ENCODE results near the gene CPLX3.

The CPLX3 gene

DNA sequence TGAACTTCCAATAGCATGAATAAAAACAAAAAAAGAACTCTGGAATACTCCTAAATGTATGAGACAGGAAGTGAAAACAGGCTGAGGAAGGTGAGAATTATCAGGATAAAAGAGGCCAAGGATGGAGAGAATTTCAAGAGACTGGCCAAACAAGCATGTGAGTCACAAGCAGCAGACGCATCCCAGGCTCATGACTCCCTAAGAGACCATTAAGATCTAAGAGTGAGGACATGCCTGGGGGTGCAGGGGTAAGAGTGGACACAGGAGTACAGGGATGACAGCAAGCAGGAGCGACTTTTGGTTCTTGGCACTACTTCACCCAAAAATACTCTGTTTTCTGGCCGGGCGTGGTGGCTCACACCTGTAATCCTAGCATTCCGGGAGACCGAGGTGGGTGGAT is 39.7 kb downstream of the CPLX3 start:
- no peak for DNase-seq (ENCODE audit: low read depth)
- no peak overlapping the region for H3K4me3 ChIP-seq (ENCODE audit: low read depth, low read length)
- in situ Hi-C loops (cut with HindIII; ENCODE audit: low sequenced_read_pairs): no loop called here

DNA sequence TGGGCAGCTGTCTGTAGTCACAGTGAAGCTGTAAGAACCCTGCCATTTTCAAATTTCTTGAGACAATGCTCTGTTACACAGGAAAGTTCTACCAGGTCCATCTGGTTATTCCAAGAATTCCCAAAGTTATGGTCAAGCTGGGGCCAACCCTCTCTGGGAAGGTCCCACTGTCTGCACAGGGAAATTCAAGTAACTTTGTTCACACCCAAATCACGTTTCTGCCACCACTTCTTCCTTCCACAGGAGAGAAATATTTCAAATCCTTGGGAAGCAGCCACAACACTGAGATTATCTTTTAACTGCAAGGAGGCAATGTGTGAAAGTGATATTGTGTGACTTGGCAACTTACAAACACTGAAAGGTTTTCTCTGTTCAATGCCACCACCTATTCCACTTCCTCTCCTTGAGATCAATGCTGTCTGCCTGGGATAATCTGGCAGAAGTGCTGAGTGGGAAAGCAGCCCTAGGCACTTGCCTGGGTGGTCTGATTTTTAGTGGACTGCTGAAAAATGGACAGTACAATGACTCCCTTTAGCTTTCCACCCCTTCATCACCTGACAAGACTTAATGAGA is 41.1 kb downstream of the CPLX3 start:
- in situ Hi-C loops (cut with HindIII; ENCODE audit: low sequenced_read_pairs): no loop called here
- TF ChIP-seq, protein P1, sequence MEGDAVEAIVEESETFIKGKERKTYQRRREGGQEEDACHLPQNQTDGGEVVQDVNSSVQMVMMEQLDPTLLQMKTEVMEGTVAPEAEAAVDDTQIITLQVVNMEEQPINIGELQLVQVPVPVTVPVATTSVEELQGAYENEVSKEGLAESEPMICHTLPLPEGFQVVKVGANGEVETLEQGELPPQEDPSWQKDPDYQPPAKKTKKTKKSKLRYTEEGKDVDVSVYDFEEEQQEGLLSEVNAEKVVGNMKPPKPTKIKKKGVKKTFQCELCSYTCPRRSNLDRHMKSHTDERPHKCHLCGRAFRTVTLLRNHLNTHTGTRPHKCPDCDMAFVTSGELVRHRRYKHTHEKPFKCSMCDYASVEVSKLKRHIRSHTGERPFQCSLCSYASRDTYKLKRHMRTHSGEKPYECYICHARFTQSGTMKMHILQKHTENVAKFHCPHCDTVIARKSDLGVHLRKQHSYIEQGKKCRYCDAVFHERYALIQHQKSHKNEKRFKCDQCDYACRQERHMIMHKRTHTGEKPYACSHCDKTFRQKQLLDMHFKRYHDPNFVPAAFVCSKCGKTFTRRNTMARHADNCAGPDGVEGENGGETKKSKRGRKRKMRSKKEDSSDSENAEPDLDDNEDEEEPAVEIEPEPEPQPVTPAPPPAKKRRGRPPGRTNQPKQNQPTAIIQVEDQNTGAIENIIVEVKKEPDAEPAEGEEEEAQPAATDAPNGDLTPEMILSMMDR (IDR thresholded peaks at IDR 0.05; ENCODE audit: low read depth, low read length, missing control alignments): no peak
- no peak overlapping the region for H3K4me3 ChIP-seq (ENCODE audit: low read depth, low read length)
- DNase-seq (ENCODE audit: low read depth): no peak

More for the DNA sequence above, 39.7 kb downstream of the CPLX3 start:
- TF ChIP-seq, protein P1 (IDR thresholded peaks at IDR 0.05; ENCODE audit: low read depth, low read length, missing control alignments): no peak

DNA sequence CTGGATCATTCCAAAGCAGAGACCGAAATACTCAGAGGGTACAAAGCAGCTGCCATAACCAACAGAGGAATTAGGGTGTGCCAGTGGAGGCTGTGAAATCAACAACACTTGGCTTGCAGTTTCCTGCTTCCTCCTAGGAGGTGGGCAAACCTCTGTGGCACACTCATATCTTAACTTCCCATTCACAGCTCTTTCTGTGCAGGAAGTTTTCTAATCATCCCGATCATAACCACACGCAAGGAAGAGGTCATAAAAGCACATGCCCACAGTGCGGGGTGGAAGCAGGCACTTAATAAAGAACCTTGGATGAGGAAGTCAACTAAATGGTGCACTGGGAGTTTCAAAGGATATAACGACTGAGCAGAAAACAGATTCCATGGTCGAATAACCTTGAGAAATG is 41.6 kb downstream of the CPLX3 start:
- H3K4me3 ChIP-seq (ENCODE audit: low read depth, low read length): no peak overlapping the region
- no peak for DNase-seq (ENCODE audit: low read depth)
- in situ Hi-C loops (cut with HindIII; ENCODE audit: low sequenced_read_pairs): no loop called here
- TF ChIP-seq, protein P1 (IDR thresholded peaks at IDR 0.05; ENCODE audit: low read depth, low read length, missing control alignments): no peak

DNA sequence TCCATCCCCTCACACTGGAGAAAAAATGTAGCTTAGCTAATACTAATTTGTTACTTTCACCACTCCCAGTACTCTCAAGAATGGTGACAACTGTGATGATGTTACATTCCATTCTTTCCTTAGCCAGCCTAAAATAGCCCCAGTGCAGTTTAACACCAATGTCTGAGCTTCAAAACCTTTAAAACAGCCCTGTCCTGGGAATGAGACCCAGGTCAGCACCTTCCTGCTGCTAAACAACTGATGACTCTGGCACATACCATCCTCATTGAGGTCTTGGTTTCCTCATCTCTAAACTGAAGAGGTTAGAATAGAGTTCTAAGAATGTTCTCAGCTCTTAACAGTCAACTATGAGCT is 42.9 kb downstream of the CPLX3 start:
- TF ChIP-seq, protein P1 (IDR thresholded peaks at IDR 0.05; ENCODE audit: low read depth, low read length, missing control alignments): no peak
- no peak overlapping the region for H3K4me3 ChIP-seq (ENCODE audit: low read depth, low read length)
- no peak for DNase-seq (ENCODE audit: low read depth)
- in situ Hi-C loops (cut with HindIII; ENCODE audit: low sequenced_read_pairs): no loop called here

DNA sequence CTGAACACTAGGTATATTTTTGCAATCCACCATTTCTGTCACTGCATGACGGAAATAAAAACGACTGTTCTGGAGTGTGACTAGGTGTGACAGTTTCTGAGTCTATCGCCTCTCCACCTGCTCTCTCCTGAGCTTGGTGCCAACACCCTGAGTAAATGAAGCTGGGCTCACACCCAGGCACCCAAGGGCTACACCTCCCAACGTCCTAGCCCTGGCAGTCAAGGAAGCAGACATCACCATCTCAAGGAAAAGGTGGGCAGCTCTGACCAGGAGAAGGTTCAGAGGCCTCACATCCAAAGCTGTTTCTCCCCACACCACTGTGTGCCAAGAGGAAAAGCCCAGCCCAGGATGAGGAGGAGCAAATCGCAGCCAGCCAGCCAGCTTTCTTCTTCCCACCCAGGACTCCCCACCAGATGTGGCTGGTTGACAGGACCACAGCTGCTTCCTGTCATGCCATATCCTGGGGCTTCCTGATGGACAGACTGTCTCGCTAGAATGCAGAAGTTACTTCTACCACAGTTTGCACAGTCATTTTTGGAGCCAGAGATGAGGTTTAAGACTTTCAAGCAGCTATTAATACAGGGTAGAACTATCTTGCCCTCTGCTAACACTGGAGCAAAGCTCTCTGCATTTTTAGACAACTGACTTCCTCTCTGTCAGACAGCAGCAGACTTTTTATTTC is 43.4 kb downstream of the CPLX3 start:
- in situ Hi-C loops (cut with HindIII; ENCODE audit: low sequenced_read_pairs): no loop called here
- no peak overlapping the region for H3K4me3 ChIP-seq (ENCODE audit: low read depth, low read length)
- TF ChIP-seq, protein P1 (IDR thresholded peaks at IDR 0.05; ENCODE audit: low read depth, low read length, missing control alignments): no peak
- DNase-seq (ENCODE audit: low read depth): no peak

DNA sequence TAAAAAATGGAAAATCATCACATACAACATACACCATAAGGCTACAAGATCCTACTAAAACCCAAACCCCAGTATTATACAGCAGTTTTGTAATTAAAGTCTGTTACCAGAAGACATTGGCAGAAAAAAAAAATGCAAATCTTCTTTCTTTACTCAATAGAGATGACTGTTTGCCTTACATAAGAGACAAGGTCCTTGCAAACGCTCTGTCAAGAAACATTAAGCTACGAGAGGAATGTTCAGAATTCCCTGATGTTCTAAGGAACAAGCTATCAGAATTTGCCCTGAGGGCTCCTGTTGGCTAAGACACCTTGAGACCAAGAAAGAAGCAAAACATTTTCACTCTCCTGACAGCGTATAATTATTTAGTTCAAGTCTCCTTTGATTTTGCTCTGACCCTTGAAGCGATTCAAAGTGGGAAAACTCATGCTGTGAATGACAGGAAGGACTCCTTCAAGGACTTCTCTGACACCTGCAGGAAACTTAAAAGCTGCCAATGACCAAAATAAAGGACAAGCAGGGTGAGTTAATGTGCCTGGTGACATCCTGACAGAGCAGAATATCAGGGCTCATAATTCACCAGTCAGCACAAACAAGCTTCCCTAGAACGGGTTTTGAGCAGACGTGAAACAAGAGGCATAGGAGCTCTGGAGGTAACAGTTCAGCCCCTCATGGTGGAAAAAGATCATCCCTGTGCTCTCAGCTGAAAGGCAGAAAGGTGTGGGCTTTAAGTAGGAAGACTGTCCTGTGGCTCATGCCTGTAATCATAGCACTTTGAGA is 44.2 kb downstream of the CPLX3 start:
- DNase-seq (ENCODE audit: low read depth): no peak
- TF ChIP-seq, protein P1 (IDR thresholded peaks at IDR 0.05; ENCODE audit: low read depth, low read length, missing control alignments): no peak
- in situ Hi-C loops (cut with HindIII; ENCODE audit: low sequenced_read_pairs): no loop called here
- H3K4me3 ChIP-seq (ENCODE audit: low read depth, low read length): no peak overlapping the region
